ENCODE measurements around the gene GPRC5B.

DNA sequence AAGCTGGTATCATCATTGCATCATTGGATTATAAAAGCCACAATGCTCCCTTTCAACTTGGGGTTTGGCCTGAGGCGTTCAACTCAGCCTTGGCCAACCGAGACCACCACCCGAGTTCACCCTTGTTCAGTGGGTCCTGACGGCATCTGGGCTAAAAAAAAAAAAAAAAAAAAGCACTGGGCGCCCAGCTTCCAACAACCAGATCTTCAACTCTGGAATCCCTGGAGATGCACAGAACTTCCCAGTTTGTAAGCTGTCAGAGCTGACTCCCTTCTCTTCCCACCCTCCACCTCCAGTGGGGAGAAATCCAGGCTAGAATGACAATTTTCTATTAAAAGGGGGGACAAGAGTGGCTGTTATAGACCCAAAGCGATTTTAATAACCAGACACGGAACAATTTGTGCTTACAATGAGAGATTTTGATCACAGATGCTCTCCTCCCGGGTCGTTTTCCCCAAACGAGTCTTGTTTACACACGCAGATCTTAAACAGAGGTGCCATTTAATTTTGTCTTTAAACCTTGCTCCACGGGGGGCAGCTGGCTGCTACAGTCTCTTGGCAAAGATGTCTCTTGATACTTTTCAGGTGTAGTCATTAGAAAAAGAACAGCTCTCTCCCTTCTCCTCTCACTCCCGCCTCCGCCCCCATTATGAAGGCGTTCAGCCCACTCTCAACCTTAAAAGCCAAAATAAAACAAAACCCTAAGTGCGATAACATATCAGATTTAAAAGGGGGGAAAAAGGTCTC is 26.9 kb downstream of the GPRC5B start:
- TF ChIP-seq, protein P1, sequence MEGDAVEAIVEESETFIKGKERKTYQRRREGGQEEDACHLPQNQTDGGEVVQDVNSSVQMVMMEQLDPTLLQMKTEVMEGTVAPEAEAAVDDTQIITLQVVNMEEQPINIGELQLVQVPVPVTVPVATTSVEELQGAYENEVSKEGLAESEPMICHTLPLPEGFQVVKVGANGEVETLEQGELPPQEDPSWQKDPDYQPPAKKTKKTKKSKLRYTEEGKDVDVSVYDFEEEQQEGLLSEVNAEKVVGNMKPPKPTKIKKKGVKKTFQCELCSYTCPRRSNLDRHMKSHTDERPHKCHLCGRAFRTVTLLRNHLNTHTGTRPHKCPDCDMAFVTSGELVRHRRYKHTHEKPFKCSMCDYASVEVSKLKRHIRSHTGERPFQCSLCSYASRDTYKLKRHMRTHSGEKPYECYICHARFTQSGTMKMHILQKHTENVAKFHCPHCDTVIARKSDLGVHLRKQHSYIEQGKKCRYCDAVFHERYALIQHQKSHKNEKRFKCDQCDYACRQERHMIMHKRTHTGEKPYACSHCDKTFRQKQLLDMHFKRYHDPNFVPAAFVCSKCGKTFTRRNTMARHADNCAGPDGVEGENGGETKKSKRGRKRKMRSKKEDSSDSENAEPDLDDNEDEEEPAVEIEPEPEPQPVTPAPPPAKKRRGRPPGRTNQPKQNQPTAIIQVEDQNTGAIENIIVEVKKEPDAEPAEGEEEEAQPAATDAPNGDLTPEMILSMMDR (conservative IDR thresholded peaks at IDR 0.05), result no peak
- no peak for TF ChIP-seq ZFX (IDR thresholded peaks at IDR 0.05)
